ENCODE data around the gene HOXA11.

DNA sequence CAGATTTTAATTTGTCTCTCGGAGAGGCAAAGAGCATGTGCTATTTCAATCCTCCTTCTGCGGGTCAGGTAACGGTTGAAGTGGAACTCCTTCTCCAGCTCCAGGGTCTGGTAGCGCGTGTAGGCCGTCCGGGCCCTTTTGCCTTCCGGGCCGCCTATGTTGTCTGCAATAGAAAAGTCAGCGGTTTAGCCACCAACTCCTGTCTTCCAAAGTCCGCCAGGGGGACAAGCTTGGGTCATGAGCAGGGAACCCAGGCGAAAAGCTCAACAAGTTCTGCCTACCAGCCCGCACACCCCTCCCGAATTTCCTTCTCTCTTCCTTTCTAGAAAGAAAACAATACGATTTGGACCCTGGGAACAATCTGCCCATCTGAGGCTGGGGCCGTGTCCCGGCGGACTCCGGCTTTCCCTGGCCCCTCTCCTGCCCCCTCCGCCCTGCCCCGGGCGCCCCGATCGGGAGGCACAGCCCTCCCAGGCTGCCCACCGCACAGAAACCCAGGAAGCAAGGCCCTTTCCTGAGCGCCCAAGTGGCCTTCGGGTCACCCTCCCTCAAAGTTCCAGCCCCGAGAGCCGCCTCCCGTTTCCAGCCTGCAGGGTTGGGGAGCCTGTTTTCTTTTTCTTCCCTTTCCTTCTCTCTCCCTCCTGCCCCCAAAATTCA lies 43.0 kb downstream of the HOXA11 start:
- TF ChIP-seq, protein P1, sequence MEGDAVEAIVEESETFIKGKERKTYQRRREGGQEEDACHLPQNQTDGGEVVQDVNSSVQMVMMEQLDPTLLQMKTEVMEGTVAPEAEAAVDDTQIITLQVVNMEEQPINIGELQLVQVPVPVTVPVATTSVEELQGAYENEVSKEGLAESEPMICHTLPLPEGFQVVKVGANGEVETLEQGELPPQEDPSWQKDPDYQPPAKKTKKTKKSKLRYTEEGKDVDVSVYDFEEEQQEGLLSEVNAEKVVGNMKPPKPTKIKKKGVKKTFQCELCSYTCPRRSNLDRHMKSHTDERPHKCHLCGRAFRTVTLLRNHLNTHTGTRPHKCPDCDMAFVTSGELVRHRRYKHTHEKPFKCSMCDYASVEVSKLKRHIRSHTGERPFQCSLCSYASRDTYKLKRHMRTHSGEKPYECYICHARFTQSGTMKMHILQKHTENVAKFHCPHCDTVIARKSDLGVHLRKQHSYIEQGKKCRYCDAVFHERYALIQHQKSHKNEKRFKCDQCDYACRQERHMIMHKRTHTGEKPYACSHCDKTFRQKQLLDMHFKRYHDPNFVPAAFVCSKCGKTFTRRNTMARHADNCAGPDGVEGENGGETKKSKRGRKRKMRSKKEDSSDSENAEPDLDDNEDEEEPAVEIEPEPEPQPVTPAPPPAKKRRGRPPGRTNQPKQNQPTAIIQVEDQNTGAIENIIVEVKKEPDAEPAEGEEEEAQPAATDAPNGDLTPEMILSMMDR (IDR thresholded peaks at IDR 0.05), result no peak
- no peak for TF ChIP-seq POLR2A (IDR thresholded peaks at IDR 0.05)
